Measurements from ENCODE around the gene SLC27A4.

The SLC27A4 gene

DNA sequence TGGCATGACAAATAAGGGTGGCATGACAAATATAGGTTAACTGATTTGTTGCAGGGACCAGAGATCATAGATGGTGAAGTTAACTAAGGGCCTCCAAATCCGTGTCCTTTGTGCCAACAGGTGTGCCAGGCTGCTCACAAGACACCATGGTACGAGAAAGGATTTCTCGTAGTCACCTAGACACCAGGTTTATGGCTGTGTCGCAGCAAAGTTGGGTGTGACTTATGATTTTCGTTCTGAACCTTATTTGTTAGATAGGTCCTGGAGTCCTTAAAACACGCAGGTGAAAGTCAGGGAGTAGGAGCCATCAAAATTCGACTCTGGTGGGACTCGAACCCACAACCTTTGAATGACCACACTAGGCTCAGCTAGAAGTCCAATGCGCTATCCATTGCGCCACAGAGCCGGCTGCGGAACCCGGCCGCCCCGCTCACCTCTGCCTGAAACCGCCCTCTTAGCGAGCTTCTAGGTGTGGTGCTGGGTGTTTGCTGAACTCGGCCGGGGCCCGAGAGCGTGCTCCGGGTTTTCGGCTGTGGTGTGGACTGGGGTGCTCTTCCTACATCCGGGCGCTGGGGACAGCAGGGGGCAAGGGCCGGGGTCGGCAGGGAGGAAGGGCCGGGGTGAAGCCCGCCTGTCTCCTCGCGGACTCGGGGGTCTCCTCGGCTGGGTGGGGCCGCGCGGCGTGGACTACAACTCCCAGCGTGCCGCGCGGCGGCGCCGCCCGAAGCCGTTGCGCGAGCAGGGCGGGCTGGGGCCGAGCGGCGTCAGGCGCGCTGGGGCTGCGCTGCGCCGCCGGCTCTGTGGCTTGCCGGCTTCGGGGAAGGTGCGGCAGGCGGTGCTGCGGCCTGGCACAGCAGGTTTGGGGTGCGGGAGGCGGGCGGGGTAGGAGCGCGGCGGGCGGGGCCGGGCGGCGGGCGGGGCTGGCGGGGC, at the start of gene SLC27A4:
SLC27A4 (plus strand) TSS at position 767 of the 930 bp plus-strand sequence. CDS start 2,606 bp downstream, outside the sequence.
- DNase-seq (ENCODE audit: low read depth), result no peak

DNA sequence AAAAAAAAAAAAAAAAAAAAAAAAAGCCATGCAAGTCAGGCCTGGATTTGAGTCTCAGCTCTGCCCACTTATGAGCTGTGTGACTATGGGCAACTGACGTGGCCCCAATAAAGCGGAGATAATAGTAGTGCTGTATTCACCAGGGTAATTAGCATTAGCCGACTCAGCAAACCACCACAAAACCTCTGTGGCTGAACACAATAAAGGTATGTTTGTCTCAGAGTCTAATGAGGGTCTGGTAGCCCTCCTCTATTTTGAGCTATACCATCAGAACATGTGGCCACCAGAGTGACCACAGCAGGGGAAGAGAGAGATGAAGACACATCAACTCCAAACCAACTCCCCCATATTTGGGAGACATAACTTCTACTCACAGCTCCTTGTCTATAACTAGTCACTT, 48.3 kb upstream of the SLC27A4 start:
- no peak for DNase-seq (ENCODE audit: low read depth)

DNA sequence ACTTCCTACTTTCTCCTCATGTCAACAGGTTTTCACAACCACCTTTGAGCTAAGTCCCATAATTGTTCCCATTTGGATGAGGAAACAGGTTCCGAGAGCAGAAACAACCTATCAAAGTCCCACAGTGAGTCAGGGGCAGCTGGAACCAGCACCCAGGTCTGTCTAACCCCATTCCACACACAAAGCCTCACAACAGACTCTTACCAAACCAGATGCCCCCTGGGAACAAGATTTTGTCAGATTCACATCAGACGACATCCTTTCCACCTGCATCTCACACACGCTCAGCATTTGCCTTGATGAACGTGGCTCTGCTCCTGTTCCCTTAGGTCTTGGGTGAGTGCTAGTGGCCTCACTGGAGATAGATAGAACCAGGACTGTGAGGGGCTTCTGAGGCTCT, 47.2 kb upstream of the SLC27A4 start:
- no peak for DNase-seq (ENCODE audit: low read depth)

DNA sequence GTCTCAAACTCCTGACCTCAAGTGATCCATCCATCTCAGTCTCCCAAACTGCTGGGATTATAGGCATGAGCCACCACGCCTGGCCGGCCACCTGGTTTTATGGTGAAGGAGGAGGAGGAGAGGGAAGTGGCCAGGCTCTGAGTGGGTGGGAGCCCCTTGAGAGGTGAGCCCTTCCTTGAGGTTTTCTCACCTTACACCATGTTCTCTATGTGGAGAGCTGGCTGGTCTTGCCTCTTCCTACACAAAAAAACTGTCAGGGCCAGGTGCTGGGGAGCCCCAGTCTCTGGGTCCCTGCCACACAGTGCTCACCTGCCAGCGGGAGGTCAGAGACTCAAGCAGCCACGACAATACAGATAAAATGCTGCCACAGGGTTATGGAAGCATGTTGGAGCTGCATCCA, 46.2 kb upstream of the SLC27A4 start:
- no peak for DNase-seq (ENCODE audit: low read depth)

DNA sequence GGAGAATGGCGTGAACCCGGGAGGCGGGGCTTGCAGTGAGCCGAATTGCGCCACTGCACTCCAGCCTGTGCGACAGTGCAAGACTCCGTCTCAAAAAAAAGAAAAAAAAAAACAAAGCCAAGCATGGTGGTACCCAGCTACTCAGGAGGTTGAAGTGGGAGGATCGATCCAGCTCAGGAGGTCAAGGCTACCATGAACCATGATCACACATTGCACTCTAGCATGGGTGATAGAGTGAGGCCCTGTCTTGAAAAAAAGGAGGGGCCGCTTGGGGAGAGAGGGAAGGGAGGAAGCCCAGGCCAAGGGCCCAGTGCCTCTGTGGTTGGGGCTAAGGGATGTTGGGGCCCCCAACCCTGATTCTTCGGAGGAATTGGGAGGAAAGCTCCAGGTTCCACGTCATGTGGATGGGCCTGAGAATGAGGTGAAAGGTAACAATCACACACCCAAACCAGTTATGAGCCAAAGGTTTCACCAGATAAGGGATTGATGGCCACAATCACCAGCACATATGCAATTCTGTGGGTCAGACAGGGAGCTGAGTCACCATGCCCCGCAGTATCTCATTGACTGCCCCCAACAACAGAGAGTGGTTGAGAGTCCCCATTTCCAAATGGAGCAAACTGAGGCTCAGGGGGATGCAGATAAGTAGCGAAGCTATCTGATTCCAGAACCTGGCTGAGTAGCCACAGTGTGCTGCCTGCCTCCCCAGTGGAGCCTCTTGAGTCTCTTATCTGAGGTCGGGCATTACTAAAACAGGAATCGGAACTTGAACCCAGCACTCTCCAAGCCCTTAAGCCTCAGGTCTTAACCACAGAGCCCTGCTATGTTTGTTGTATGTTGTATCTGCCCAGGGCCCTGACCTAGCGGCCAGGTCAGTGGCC, 43.7 kb upstream of the SLC27A4 start:
- DNase-seq (ENCODE audit: low read depth), result no peak

DNA sequence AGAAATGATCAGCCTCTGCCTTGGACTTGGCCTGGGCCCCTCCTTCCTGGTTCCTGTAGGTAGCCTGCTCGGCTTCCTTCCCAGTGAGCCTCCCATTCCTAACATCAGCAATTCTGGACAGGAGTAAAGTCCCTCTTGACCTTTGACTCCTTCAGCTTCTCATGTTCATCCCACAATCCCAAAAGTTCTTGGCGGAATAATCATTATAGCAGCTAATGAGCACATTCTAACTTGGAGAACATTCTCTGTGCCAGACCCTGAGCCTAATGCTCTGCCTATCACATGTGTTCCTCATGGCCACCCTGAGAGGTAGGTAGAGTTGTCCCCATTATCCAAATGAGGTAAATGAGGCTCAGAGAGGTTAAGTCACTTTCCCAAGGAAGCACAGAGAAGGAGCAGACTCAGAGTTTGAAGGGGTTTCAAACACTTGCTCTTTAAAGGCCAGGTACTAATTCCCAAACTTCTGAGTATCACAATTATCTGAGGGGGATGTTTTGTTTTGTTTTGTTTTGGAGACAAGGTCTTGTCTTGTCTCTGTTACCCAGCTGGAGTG, 43.0 kb upstream of the SLC27A4 start:
- no peak for DNase-seq (ENCODE audit: low read depth)

DNA sequence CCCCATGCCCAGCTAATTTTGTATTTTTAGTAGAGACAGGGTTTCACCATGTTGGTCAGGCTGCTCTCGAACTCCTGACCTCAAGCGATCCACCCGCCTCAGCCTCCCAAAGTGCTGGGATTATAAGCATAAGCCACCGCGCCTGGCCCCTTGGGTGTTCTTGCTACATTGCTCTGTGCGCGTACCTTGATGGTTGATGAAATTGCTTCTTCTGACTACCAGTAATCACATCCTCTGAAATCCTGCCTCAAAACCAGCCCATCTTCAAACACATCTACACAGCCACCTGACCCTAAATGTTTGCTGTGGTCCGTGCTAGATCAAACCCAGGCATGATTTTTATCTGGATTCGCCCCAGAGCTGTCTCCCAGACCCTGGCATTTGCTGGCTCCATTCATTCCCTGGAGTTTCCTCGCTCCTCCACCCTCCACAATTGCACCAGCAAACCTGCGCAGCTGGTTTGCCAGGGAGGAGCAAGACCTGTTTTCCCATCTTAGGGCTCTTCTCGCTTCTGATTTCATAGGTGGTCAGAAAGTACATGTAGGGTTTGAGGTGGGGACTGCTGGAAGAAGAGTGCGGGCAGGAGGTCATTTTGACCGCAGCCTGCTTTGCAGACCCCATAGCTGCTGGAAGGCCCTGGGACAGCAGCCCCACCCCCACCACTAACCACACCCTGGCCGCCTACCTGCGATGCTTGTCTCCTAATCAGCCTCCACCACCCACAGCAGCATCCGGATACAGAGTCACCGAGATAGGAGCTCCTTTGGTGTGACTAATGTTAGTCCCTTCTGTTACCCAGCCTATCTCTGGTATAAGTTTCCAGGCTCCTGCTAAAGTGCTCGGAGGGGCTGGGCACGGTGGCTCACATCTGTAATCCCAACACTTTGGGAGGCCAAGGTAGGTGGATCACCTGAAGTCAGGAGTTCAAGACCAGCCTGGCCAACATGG, 41.5 kb upstream of the SLC27A4 start:
- no peak for DNase-seq (ENCODE audit: low read depth)

DNA sequence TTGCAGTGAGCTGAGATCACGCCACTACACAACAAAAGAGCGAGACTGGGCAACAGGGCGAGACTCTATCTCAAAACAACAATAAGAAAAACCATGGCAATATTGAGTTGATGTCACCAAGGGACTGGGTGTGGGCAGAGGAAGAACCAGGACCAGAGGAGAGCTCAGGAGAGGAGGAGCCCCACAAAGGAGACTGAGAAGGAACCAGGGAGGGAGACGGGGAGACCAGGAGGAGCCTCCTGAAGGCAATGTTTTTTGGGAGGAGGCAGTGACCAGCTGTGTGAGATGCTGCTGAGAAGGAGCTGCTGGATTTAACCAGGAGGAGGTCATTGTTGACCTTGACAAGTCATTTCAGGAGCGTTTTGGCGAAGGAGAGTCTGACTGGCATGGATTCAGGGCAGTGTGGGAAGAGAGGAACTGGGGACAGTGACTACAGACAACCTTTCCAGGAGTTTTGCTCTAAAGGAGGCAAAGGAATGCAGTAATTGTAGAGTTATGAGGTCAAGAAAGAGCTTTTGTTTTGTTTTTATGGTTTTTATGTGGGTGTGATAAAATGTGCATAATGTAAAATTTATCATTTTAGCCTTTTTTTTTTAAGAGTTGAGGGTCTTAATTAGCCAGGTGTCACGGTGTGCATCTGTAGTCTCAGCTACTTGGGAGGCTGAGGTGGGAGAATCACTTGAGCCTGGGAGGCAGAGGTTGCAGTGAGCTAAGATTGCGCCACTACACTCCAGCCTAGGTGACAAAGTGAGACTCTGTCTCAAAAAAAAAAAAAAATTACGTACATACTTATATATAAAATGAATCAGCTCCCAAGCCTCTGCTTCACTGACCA, 36.0 kb upstream of the SLC27A4 start:
- no peak for DNase-seq (ENCODE audit: low read depth)

DNA sequence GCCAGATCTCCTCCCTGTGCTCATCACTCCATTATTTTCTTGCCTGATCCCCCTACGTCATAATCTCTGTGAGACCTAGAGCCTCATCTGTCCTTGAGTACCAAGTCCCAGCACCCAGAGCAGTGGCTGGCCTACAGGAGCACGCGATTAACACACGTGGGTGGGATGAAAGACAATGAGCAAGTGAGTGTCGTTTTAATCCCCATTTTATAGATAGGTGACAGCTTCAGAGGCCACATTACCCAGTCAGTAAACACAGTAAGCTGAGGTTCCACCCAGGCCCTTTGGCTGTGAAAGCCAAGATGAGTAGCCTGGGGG, 35.4 kb upstream of the SLC27A4 start:
- DNase-seq (ENCODE audit: low read depth), result no peak

DNA sequence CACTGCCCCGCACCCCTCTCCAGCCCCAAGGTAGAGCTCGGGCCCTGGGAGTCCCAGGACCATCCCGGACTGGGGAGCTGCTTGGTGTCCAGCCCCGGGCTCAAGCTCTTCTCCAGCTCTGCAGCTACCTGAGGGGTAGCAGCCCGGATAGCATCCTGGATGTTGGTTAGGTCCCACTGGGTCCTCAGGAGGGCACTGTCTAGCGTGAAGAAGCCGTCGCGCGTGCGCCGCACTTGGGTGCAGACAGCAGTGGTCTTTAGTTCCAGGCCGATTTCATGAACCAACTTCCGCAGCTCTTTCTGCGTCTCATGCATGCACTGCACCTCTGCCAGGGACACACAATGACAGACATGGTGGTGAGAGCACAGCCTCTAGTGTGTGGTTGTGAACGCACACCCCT, 30.8 kb upstream of the SLC27A4 start:
- DNase-seq (ENCODE audit: low read depth), result no peak

DNA sequence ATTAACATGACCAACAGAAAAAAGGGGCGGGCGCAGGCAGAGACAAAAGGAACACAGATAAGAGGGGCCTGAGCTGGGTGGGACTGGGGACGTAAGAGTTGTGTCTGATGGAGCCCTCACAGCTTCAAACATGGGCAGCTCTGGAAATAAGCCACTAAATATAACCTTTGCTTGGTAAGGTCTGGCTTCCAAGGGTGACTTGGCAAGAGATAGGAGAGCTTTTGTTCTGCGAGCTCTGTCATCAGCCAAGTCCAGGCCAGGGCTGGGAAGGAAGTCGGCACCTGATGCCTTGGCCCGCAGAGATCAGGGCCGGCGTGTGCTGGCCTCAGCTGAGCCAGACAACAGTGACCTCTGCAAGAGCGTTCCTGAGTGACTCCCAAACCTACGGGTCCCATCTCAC, 29.9 kb upstream of the SLC27A4 start:
- no peak for DNase-seq (ENCODE audit: low read depth)

DNA sequence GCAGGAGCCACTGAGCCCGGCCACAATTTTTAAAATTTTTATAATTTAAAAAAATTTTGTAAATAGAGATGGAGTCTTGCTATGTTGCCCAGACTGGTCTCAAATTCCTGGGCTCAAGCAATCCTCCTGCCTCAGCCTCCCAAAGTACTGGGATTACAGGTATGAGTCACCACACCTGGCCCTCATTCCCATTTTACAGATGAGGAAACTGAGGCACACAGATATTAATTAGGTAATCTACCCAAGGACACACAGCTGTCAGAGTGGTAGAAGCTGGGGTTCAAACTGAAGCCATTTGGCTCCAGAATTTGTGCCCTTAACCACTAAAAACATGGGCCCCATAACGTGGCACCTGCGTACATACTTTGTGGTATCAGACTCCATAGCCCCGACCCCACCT, 25.6 kb upstream of the SLC27A4 start:
- DNase-seq (ENCODE audit: low read depth), result no peak

DNA sequence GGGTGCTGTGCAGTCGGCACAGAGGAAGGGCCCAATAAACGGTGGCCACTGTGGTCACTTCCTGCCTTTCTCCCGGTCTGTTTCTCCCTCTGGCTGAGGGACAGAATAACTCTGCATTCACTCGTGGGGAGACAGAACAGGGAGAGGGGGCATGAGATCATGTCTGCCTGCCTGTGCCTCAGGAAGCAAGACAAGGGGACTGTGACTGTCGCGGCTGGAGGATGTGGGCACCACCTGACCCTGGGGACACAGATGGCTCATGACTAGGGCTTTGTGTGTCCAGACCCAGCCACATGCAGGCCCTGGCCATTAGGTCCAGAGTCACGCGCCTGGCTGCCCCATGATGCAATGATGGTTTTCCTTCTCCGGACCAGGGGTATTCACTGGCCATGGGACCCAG, 23.9 kb upstream of the SLC27A4 start:
- no peak for DNase-seq (ENCODE audit: low read depth)

DNA sequence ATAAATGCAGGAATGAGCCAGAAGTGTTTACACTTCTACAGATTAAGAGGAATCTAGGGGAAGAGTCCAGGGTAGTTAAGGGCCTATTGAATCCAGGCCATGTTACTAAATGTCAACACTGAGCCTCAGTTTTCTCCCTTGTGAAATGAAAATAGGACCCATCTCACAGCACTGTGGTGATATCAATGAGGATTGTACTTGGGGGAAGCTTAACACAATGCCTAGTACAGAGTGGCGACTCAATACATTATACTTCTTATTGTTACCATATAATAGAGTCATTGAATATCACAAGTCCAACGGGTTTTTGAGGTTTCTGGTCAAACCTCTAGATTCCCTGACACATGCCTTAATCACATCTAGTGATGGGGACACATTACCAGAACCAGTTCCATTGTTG, 22.7 kb upstream of the SLC27A4 start:
- DNase-seq (ENCODE audit: low read depth), result no peak

DNA sequence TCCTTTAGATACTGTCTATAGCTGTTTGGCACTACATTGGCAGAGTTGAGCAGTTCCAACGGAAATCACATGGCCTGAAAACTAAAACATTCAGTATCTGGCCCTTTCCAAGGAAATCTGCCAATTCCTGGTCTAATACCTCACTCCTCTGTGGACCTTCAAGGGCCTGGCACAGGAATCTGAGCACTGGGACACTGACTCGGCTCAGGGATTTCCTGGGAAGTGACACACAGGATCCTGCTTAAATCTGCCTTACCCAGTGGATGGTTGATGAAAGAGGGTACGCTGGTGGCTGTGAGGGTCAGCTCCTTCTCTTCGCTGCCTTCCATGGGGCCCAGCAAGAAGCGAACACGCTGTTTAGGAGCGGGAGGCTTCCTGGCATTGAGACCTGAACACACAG, 19.0 kb upstream of the SLC27A4 start:
- no peak for DNase-seq (ENCODE audit: low read depth)

DNA sequence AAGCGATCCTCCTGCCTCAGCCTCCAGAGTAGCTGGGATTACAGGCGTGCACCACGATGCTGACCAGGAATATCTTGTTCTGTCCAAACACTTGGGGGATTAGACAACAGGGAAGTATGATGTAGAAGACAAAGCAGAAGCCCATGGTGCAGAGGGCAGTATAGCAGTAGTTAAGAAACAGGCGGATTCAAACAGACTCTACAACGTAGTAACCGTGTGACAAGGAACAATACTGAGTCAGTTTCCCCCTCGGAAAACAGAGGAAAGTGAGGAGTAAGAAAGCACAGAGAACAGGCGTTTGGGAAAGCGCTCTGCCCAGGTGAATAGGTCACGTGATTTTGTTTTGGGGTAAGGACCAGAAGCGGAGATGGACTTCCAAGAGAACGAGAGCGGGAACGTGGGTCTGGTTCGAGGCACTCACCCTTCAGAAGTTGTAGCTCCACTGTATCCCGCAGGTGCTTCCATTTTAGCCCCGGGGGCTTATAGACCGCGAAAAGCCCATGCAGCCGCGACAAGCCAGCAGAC, 18.4 kb upstream of the SLC27A4 start:
- DNase-seq (ENCODE audit: low read depth), result no peak

DNA sequence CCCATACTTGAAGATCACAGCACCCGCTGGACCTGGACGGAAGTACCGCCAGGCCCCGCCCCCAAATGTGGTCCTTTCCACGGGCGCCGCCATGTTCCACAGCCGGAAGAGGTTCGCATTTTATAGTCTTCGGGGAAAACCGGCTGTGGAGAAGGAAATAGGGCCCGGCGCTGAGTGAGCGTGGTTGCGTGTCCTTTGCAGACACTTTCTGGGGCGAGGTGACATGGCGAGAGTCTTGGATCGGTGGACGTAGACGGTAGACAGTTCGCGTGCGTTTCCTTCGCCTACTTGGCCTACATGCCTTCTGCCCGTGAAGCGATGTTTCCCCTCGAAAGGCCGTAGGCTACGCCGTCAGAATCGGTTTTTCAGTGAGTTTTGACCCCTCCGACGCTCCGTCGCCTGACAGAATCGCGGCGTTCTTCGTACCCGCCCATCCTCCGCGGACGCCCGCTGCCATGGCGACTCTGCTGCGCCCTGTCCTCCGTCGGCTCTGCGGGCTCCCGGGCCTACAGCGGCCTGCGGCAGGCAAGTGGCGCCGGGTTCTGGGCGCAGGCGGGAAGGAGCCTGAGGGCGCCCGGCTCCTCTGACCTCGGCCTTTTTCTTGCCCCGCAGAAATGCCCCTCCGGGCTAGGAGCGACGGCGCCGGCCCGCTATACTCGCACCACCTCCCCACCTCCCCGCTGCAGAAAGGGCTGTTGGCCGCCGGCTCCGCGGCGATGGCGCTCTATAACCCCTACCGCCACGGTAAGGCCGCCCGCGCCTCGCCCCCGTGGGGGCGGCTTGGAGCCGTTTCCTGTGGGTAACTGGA, 17.7 kb upstream of the SLC27A4 start, which contains the start of the genes COQ4 and TRUB2:
COQ4 (plus strand) TSS at position 436 of the 808 bp plus-strand sequence; CDS start at position 456, 20 bp downstream.
TRUB2 (minus strand) TSS at position 44 of the 808 bp plus-strand sequence; CDS start at position 5, 39 bp downstream.
- peak; percentile 92 for DNase-seq (ENCODE audit: low read depth)

DNA sequence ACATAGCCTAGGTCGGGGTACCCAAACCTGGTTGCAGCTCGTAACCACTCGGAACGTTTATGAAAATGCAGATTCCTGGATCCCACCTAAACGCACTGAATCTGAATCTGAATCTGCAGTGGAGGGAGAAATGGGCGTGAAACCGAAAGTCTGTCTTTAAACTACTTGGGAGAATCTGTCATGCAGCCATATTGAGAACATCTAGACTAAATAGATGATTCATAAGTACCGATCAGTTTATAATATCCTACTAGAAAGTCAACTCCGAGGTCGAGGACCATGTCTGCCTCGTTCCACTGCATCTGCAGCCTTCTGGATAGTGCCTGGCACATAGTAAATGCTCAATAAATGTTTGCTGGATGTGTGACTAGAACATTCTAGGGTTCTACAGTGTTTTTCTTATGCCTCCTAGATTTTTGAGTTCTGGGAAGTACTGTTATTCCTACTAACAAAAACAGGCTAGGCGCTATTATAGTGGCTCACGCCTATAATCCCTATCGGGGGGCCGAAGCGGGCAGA, 17.1 kb upstream of the SLC27A4 start:
- DNase-seq (ENCODE audit: low read depth), result no peak

DNA sequence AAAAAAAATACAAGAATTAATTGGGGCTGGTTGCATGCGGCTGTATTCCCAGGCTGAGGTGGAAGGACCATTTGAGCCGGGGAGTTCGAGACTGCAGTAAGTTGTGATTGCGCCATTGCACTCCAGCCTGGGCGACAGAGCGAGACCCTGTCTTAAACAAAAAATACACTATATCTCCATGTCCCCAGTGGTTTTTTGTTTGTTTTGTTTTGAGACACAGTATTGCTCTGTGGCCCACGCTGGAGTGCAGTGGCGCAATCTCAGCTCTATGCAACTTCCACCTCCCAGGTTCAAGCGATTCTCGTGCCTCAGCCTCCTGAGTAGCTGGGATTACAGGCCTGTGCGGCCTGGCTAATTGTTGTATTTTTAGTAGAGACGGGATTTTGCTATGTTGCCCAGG, 16.5 kb upstream of the SLC27A4 start:
- no peak for DNase-seq (ENCODE audit: low read depth)

Measured in GM04504 (cell line).